Skeletal muscle satellite cell (primary cell): ENCODE measurements around the gene IMMP2L. TPM values are rescaled to one million over a fixed set of nuclear protein-coding genes. Genes with fewer than 3 reads are reported as not detected.
A peak's percentile ranks its signal among the peaks of the same experiment; 100 is the strongest.
"Not testable (repeated sequence)": the region's sequence is repeated elsewhere in the genome, so short reads cannot be mapped to it uniquely, and the experiment has no call there.

ENCODE experiments used
- H3K27me3 ChIP-seq: 2 replicates; pipeline ENCODE4 v1.7.0; 2013; ENCODE audit warnings: low read length; ENCODE audit not compliant: control insufficient read depth, insufficient read depth
- H3K36me3 ChIP-seq: 2 replicates; pipeline ENCODE4 v1.7.0; 2013; ENCODE audit warnings: mild to moderate bottlenecking, control low read depth, low read length; ENCODE audit not compliant: insufficient read depth
- H3K4me1 ChIP-seq: 2 replicates; pipeline ENCODE4 v1.7.0; 2013; ENCODE audit warnings: low read length; ENCODE audit not compliant: control insufficient read depth, insufficient read depth
- H3K4me2 ChIP-seq: 2 replicates; pipeline ENCODE4 v1.7.0; 2013; ENCODE audit warnings: mild to moderate bottlenecking, low read length
- H3K4me3 ChIP-seq: 2 replicates; pipeline ENCODE4 v1.7.0; 2013; ENCODE audit warnings: low read length
- H3K9ac ChIP-seq: 2 replicates; pipeline ENCODE4 v1.7.0; 2013; ENCODE audit warnings: mild to moderate bottlenecking, low read depth, low read length, moderate library complexity
- H3K9me3 ChIP-seq: replicated peaks from 2 replicates; pipeline ENCODE4 v1.7.0; 2013; ENCODE audit warnings: mild to moderate bottlenecking, control low read depth, low read length
- total RNA-seq: library from RNA; depleted of rRNA; stranded (reverse); fragments of >200 nt; gene quantifications from 2 replicates; pipeline ENCODE4 v1.2.3, GENCODE V29; 2012; rRNA removed

The IMMP2L gene
- 12.9 and 15.7 TPM in 2 replicates for total RNA-seq

- Histone ChIP-seq H3K9ac (peak within 1 kb of the TSS; percentile 87), H3K36me3 (no peaks in the 10 kb centered on the region), H3K27me3 (no peaks in the 10 kb centered on the region), H3K4me1 (peaks cover 12% of the 10 kb centered on the region), H3K4me3 (peak within 1 kb of the TSS; percentile 82), H3K4me2 (peak within 1 kb of the TSS; percentile 85), H3K9me3 (no peaks in the 10 kb centered on the region)
These were observed at the start of gene IMMP2L for GRCh38 chr7:111561904-111562732. IMMP2L (minus strand) TSS chr7:111562492.

- H3K4me2 ChIP-seq, H3K9ac ChIP-seq, H3K27me3 ChIP-seq, H3K4me3 ChIP-seq, H3K4me1 ChIP-seq, H3K9me3 ChIP-seq, H3K36me3 ChIP-seq: not testable (repeated sequence)
These were observed 47.4 kb upstream of the IMMP2L start for GRCh38 chr7:111609483-111610254.

GRCh38 chr7:111607621-111608020, 45.3 kb upstream of the IMMP2L start:
- no peak overlapping the region for H3K9ac ChIP-seq
- no peaks in the 10 kb centered on the region for H3K4me1 ChIP-seq
- no peaks in the 10 kb centered on the region for H3K9me3 ChIP-seq
- no peaks in the 10 kb centered on the region for H3K27me3 ChIP-seq
- no peak overlapping the region for H3K4me2 ChIP-seq
- no peak overlapping the region for H3K4me3 ChIP-seq
- no peaks in the 10 kb centered on the region for H3K36me3 ChIP-seq

- no peak overlapping the region for H3K9ac ChIP-seq
These were observed 43.0 kb upstream of the IMMP2L start for GRCh38 chr7:111605246-111605645.

GRCh38 chr7:111600091-111600490, 37.8 kb upstream of the IMMP2L start:
- no peak overlapping the region for H3K4me2 ChIP-seq
- H3K4me1 ChIP-seq = no peaks in the 10 kb centered on the region
- no peaks in the 10 kb centered on the region for H3K36me3 ChIP-seq
- H3K9ac ChIP-seq = no peak overlapping the region
- no peaks in the 10 kb centered on the region for H3K27me3 ChIP-seq
- no peak overlapping the region for H3K4me3 ChIP-seq
- H3K9me3 ChIP-seq = no peaks in the 10 kb centered on the region

More at GRCh38 chr7:111605246-111605645, 43.0 kb upstream of the IMMP2L start:
- Histone ChIP-seq H3K36me3 (no peaks in the 10 kb centered on the region), H3K4me2 (no peak overlapping the region), H3K27me3 (no peaks in the 10 kb centered on the region), H3K9me3 (no peaks in the 10 kb centered on the region), H3K4me3 (no peak overlapping the region), H3K4me1 (no peaks in the 10 kb centered on the region)

GRCh38 chr7:111595780-111596179, 33.5 kb upstream of the IMMP2L start:
- Histone ChIP-seq H3K4me3 (no peak overlapping the region), H3K4me1 (no peaks in the 10 kb centered on the region), H3K27me3 (no peaks in the 10 kb centered on the region), H3K36me3 (no peaks in the 10 kb centered on the region), H3K4me2 (no peak overlapping the region), H3K9ac (no peak overlapping the region), H3K9me3 (no peaks in the 10 kb centered on the region)

GRCh38 chr7:111594602-111595001, 32.3 kb upstream of the IMMP2L start:
- no peaks in the 10 kb centered on the region for H3K36me3 ChIP-seq
- no peak overlapping the region for H3K9ac ChIP-seq
- H3K27me3 ChIP-seq = no peaks in the 10 kb centered on the region
- H3K4me2 ChIP-seq = no peak overlapping the region
- no peak overlapping the region for H3K4me3 ChIP-seq
- H3K9me3 ChIP-seq = no peaks in the 10 kb centered on the region
- no peaks in the 10 kb centered on the region for H3K4me1 ChIP-seq

- no peaks in the 10 kb centered on the region for H3K9me3 ChIP-seq
- no peaks in the 10 kb centered on the region for H3K36me3 ChIP-seq
- H3K27me3 ChIP-seq = no peaks in the 10 kb centered on the region
- H3K4me1 ChIP-seq = no peaks in the 10 kb centered on the region
- no peak overlapping the region for H3K9ac ChIP-seq
- no peak overlapping the region for H3K4me2 ChIP-seq
- no peak overlapping the region for H3K4me3 ChIP-seq
These were observed 31.1 kb upstream of the IMMP2L start for GRCh38 chr7:111593343-111593742.

- Histone ChIP-seq H3K9ac (no peak overlapping the region), H3K4me2 (no peak overlapping the region), H3K36me3 (no peaks in the 10 kb centered on the region), H3K4me3 (no peak overlapping the region), H3K27me3 (no peaks in the 10 kb centered on the region), H3K4me1 (no peaks in the 10 kb centered on the region), H3K9me3 (no peaks in the 10 kb centered on the region)
These were observed 25.8 kb upstream of the IMMP2L start for GRCh38 chr7:111588065-111588433.

- H3K36me3 ChIP-seq = no peaks in the 10 kb centered on the region
- no peak overlapping the region for H3K4me3 ChIP-seq
- H3K9ac ChIP-seq = no peak overlapping the region
- H3K4me2 ChIP-seq = no peak overlapping the region
- H3K27me3 ChIP-seq = no peaks in the 10 kb centered on the region
- H3K4me1 ChIP-seq = no peaks in the 10 kb centered on the region
- no peaks in the 10 kb centered on the region for H3K9me3 ChIP-seq
These were observed 25.2 kb upstream of the IMMP2L start for GRCh38 chr7:111587410-111588064.

- H3K4me2 ChIP-seq = no peak overlapping the region
- H3K27me3 ChIP-seq = no peaks in the 10 kb centered on the region
- H3K9ac ChIP-seq = no peak overlapping the region
- H3K36me3 ChIP-seq = no peaks in the 10 kb centered on the region
- H3K9me3 ChIP-seq = no peaks in the 10 kb centered on the region
- H3K4me3 ChIP-seq = no peak overlapping the region
- no peaks in the 10 kb centered on the region for H3K4me1 ChIP-seq
These were observed 24.6 kb upstream of the IMMP2L start for GRCh38 chr7:111586711-111587409.
